ENCODE data around the gene NR2C2AP. TPM values are rescaled to one million over a fixed set of nuclear protein-coding genes. Genes with fewer than 3 reads are reported as not detected.

NR2C2AP gene
- total RNA-seq (2022; extraction: Qiagen RNA extraction): 25.3 to 29.5 TPM (median 28.7 TPM) in 5 replicates

GRCh38 chr19:19203012-19203856 is at the start of gene NR2C2AP:
NR2C2AP (minus strand) TSS chr19:19203414; CDS start chr19:19203060, 354 bp downstream.

GRCh38 chr19:19211499-19212420 is 8.5 kb upstream of the NR2C2AP start, which contains the start of gene NCAN:
NCAN (plus strand) TSS chr19:19211958; CDS start chr19:19216954, 4,996 bp downstream.

GRCh38 chr19:19192078-19192882 is 10.9 kb downstream of the NR2C2AP start, which contains the start of the genes BORCS8 and RFXANK:
BORCS8 (minus strand) TSS chr19:19192152; CDS start chr19:19192117, 35 bp downstream.
RFXANK (plus strand) TSS chr19:19192258; CDS start chr19:19193947, 1,689 bp downstream.

GRCh38 chr19:19170053-19170872 is 33.0 kb downstream of the NR2C2AP start, which contains the start of gene MEF2B:
MEF2B (minus strand) TSS chr19:19170263; CDS start chr19:19150735, 19,528 bp downstream.

Other genes starting within 250 kb of the NR2C2AP start
- gene SUGP2, start 169.9 kb downstream of the NR2C2AP start, total RNA-seq (2022; extraction: Qiagen RNA extraction): 22.2 to 31.2 TPM (median 28.1 TPM) in 5 replicates
- 23.0 to 30.9 TPM (median 28.5 TPM) in 5 replicates for gene ARMC6, start 169.8 kb downstream of the NR2C2AP start, total RNA-seq (2022; extraction: Qiagen RNA extraction)
- gene SLC25A42, start 139.4 kb downstream of the NR2C2AP start, total RNA-seq (2022; extraction: Qiagen RNA extraction): 0.71 to 0.87 TPM (median 0.74 TPM) in 5 replicates
- 20.3 to 25.7 TPM (median 23.5 TPM) in 5 replicates for gene TMEM161A, start 64.9 kb downstream of the NR2C2AP start, total RNA-seq (2022; extraction: Qiagen RNA extraction)
- 0.15 to 1.0 TPM (median 0.41 TPM) in 5 replicates for gene MEF2B, start 33.2 kb downstream of the NR2C2AP start, total RNA-seq (2022; extraction: Qiagen RNA extraction)
- 8.0 to 14.5 TPM (median 10.4 TPM) in 5 replicates for gene BORCS8, start 11.3 kb downstream of the NR2C2AP start, total RNA-seq (2022; extraction: Qiagen RNA extraction)
- gene RFXANK, start 11.2 kb downstream of the NR2C2AP start, total RNA-seq (2022; extraction: Qiagen RNA extraction): 32.7 to 46.7 TPM (median 43.3 TPM) in 5 replicates
- 0.02 to 0.08 TPM (median 0.06 TPM) in 5 replicates for gene NCAN, start 8.5 kb upstream of the NR2C2AP start, total RNA-seq (2022; extraction: Qiagen RNA extraction)
- gene TM6SF2, start 69.9 kb upstream of the NR2C2AP start, total RNA-seq (2022; extraction: Qiagen RNA extraction): 0.34 to 0.68 TPM (median 0.52 TPM) in 5 replicates
- 21.1 to 29.5 TPM (median 25.4 TPM) in 5 replicates for gene SUGP1, start 117.1 kb upstream of the NR2C2AP start, total RNA-seq (2022; extraction: Qiagen RNA extraction)
- gene MAU2, start 117.4 kb upstream of the NR2C2AP start, total RNA-seq (2022; extraction: Qiagen RNA extraction): 10.9 to 14.3 TPM (median 13.0 TPM) in 5 replicates
- 36.6 to 42.3 TPM (median 39.9 TPM) in 5 replicates for gene GATAD2A, start 202.3 kb upstream of the NR2C2AP start, total RNA-seq (2022; extraction: Qiagen RNA extraction)